DMS153 treated with DMSO at 0.1 percent for 48 hours (cell line): Measurements from ENCODE around the gene MEPCE.
A peak's percentile ranks its signal among the peaks of the same experiment; 100 is the strongest.

Source experiments
- DNase-seq: peaks from one replicate; lab custom pipeline; 2025; ENCODE audit not compliant: unreplicated experiment; lab: John Stamatoyannopoulos, UW

Gene MEPCE

DNA sequence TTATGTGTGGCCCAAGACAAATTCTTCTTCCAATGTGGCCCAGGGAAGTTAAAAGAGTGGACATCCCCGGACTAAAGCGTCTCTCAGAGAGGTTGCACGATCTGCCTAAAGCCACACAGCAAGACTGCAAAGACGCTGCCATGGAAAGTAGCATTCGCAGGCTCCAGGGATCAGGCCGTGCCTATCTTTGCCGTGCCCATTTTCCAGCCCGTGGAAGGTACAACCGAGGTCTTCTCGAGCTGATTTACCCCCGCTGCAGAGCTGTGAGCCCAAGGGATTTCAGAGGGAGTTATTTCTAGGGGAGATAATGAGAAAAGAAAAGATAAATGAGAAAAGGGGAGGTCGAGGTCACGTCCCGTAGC is 53.1 kb downstream of the MEPCE start:
- no peak for DNase-seq

DNA sequence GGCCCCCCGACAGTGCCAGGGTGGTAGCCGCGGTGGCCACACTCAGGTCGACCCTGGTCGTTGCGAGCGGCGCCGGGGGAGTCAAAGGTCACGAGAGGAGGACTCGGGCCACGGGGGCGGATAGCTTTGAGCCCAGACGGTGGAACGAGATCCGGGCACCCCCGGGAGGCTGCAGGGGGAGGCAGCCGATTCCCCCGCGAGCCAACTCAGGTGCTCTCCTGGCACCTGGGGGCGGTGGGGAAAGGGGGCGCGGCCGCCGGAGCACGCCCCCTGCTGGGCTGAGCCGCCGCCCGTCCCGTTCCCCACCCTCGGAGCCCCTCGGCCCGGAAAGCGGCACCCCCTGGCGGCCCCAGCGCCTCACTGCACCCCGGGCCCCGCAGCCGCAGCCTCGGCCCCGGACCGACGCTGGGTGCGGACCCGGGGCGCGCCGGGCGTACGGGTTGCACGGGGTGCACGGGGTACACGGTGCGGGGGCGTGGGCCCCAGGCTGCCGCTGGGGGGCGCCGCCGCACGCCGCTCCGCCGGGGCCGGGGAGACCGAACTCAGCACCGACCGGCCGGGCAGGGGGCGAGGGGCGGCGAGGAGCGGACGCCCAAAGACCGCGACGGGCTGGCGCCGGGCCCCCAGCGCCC is 53.6 kb downstream of the MEPCE start:
- peak; percentile 36 for DNase-seq
